ENCODE measurements around the gene GPR42. TPM values are rescaled to one million over a fixed set of nuclear protein-coding genes. Genes with fewer than 3 reads are reported as not detected.

Gene GPR42
- total and polyA plus RNA-seq, 2 donors (not counting 1 experiment from before 2014, with no cell fraction given), result 0.10 TPM; not detected in 1

GRCh38 chr19:35419046-35419445 lies 48.2 kb downstream of the GPR42 start:
- CTCF ChIA-PET, result interaction anchor here (0.7 to 1.8 kb wide), 2 partner anchors 76 to 92 kb away, joined by 3 to 5 read pairs; no protein-coding TSS in a partner anchor
- H3K9me3 ChIP-seq (ENCODE audit: control extremely low read depth in 1 of 3, control insufficient read depth in 2 of 3, insufficient read depth in 1 of 3, low read length in 2 of 3), result no peaks in the 10 kb centered on the region
- Mint-ChIP-seq H3K27me3 (peaks cover 40% of the 10 kb centered on the region), H3K4me3 (no peak overlapping the region), H3K9me3 (ENCODE audit: insufficient read depth) (no peaks in the 10 kb centered on the region), H3K4me1 (peaks cover 10% of the 10 kb centered on the region), H3K27ac (no peak overlapping the region)
- no peak overlapping the region for H3K9ac ChIP-seq (ENCODE audit: low read length)
- no peak overlapping the region for H3K4me2 ChIP-seq (replicated peaks; ENCODE audit: low read depth, low read length, poor library complexity, severe bottlenecking)
- WGBS (ENCODE audit: insufficient coverage), result no CpG with 5 or more reads among the region's 3 CpGs
- H3K27me3 ChIP-seq (replicated peaks in 1 of 4; ENCODE audit: control extremely low read depth in 1 of 4, control insufficient read depth in 3 of 4, insufficient read depth in 4 of 4, low read length in 3 of 4), result peaks cover 0 to 6% (median 0%) of the 10 kb centered on the region in 4 experiments
- intact Hi-C loops (cut with micrococcal nuclease), result no loop called here
- no peak overlapping the region for H3K4me3 ChIP-seq (ENCODE audit: control extremely low read depth in 1 of 5, extremely low read depth in 1 of 5, insufficient read depth in 1 of 5, low read depth in 2 of 5, low read length in 4 of 5)
- ATAC-seq (ENCODE audit: low read depth), result no peak
- no peaks in the 10 kb centered on the region for H4K20me1 ChIP-seq (ENCODE audit: control insufficient read depth, insufficient read depth, low read length, poor library complexity, severe bottlenecking)
- no peaks in the 10 kb centered on the region for H3K36me3 ChIP-seq (replicated peaks in 1 of 2; ENCODE audit: control extremely low read depth in 1 of 2, control insufficient read depth in 1 of 2, extremely low read depth in 1 of 2, insufficient read depth in 2 of 2, low read length in 1 of 2)
- TF ChIP-seq CTCF (IDR thresholded peaks at IDR 0.05) (no peak), EZH2 (IDR thresholded peaks at IDR 0.05; ENCODE audit: borderline replicate concordance, insufficient read depth, low read depth, low read length, poor library complexity, severe bottlenecking) (no peak)
- no peak overlapping the region for H3K27ac ChIP-seq (ENCODE audit: low read length in 2 of 2)
- POLR2A ChIA-PET, result no interaction called here
- H3K79me2 ChIP-seq (ENCODE audit: control insufficient read depth, insufficient read depth, low read length), result no peaks in the 10 kb centered on the region
- no peak for DNase-seq
- H3K4me1 ChIP-seq (ENCODE audit: control insufficient read depth in 2 of 2, insufficient read depth in 2 of 2, low read length in 2 of 2), result peaks cover 3 to 4% of the 10 kb centered on the region in 2 donors
- no peak overlapping the region for H2AFZ ChIP-seq (ENCODE audit: insufficient read depth, low read depth, low read length, poor library complexity, severe bottlenecking)

GRCh38 chr19:35419805-35420204 lies 48.9 kb downstream of the GPR42 start:
- Histone ChIP-seq H3K27ac (ENCODE audit: low read length in 2 of 2) (no peak overlapping the region), H3K9ac (ENCODE audit: low read length) (no peak overlapping the region), H3K79me2 (ENCODE audit: control insufficient read depth, insufficient read depth, low read length) (no peaks in the 10 kb centered on the region), H3K27me3 (replicated peaks in 1 of 4; ENCODE audit: control extremely low read depth in 1 of 4, control insufficient read depth in 3 of 4, insufficient read depth in 4 of 4, low read length in 3 of 4) (peaks cover 0 to 6% (median under 1%) of the 10 kb centered on the region in 4 experiments), H3K4me3 (ENCODE audit: control extremely low read depth in 1 of 5, extremely low read depth in 1 of 5, insufficient read depth in 1 of 5, low read depth in 2 of 5, low read length in 4 of 5) (no peak overlapping the region), H3K36me3 (replicated peaks in 1 of 2; ENCODE audit: control extremely low read depth in 1 of 2, control insufficient read depth in 1 of 2, extremely low read depth in 1 of 2, insufficient read depth in 2 of 2, low read length in 1 of 2) (no peaks in the 10 kb centered on the region), H4K20me1 (ENCODE audit: control insufficient read depth, insufficient read depth, low read length, poor library complexity, severe bottlenecking) (no peaks in the 10 kb centered on the region), H2AFZ (ENCODE audit: insufficient read depth, low read depth, low read length, poor library complexity, severe bottlenecking) (no peak overlapping the region), H3K4me1 (ENCODE audit: control insufficient read depth in 2 of 2, insufficient read depth in 2 of 2, low read length in 2 of 2) (peaks cover 3 to 4% of the 10 kb centered on the region in 2 donors), H3K9me3 (ENCODE audit: control extremely low read depth in 1 of 3, control insufficient read depth in 2 of 3, insufficient read depth in 1 of 3, low read length in 2 of 3) (no peaks in the 10 kb centered on the region), H3K4me2 (replicated peaks; ENCODE audit: low read depth, low read length, poor library complexity, severe bottlenecking) (no peak overlapping the region)
- Mint-ChIP-seq H3K4me1 (peaks cover 10% of the 10 kb centered on the region), H3K4me3 (no peak overlapping the region), H3K27ac (no peak overlapping the region), H3K9me3 (ENCODE audit: insufficient read depth) (no peaks in the 10 kb centered on the region), H3K27me3 (peaks cover 36% of the 10 kb centered on the region)
- DNase-seq, result no peak
- WGBS (ENCODE audit: insufficient coverage), result 100% methylated on average over 4 of the region's 5 CpGs
- TF ChIP-seq CTCF (IDR thresholded peaks at IDR 0.05) (no peak), EZH2 (IDR thresholded peaks at IDR 0.05; ENCODE audit: borderline replicate concordance, insufficient read depth, low read depth, low read length, poor library complexity, severe bottlenecking) (no peak)
- ATAC-seq (ENCODE audit: low read depth), result no peak
- intact Hi-C loops (cut with micrococcal nuclease), result loop anchor here (1.0 kb wide), 1 partner anchor 48 kb away; no protein-coding TSS in a partner anchor
- POLR2A ChIA-PET, result no interaction called here
- CTCF ChIA-PET, result interaction anchor here (0.7 to 2.1 kb wide), 5 partner anchors 10 to 91 kb away, joined by 3 to 20 read pairs (median 5); no protein-coding TSS in a partner anchor

Data from B cell (primary cell).